HFF-Myc (cell line): ENCODE results near the gene LMTK3.
"Not testable (repeated sequence)": the region's sequence is repeated elsewhere in the genome, so short reads cannot be mapped to it uniquely, and the experiment has no call there.

ENCODE experiments used
- DNase-seq: peaks from one replicate; pipeline ENCODE4 v3.0.0-alpha.2; 2011; ENCODE audit warnings: low read depth; ENCODE audit errors: extremely low read depth
- H3K4me3 ChIP-seq: replicated peaks from 2 replicates; pipeline ENCODE4 v1.5.1; 2011; ENCODE audit warnings: low read depth, mild to moderate bottlenecking, control low read depth, low read length
- TF ChIP-seq, protein P1 (sequence below): IDR thresholded peaks from 2 replicates; pipeline ENCODE4 v1.5.1; 2012; ENCODE audit warnings: mild to moderate bottlenecking, low read depth, low read length, control low read depth; ENCODE audit errors: missing control alignments

Gene LMTK3

DNA sequence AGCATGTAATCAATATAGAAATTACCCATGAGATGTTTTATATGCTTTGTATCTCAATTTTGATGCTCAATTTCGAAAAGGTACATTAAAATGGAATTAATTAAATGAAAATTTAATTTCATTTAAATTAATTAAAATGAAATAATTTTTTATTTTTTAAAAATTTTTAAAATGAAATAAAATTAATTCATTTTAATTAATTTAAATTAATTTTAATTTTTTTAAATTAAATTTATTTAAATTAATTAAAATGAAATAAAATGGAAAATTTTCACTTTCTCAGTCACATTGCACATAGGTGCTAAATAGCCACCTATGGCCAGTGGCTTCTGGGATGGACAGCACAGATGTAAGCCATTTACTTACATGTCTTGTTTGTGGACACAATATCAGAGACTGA, 36.1 kb upstream of the LMTK3 start:
- TF ChIP-seq, protein P1, sequence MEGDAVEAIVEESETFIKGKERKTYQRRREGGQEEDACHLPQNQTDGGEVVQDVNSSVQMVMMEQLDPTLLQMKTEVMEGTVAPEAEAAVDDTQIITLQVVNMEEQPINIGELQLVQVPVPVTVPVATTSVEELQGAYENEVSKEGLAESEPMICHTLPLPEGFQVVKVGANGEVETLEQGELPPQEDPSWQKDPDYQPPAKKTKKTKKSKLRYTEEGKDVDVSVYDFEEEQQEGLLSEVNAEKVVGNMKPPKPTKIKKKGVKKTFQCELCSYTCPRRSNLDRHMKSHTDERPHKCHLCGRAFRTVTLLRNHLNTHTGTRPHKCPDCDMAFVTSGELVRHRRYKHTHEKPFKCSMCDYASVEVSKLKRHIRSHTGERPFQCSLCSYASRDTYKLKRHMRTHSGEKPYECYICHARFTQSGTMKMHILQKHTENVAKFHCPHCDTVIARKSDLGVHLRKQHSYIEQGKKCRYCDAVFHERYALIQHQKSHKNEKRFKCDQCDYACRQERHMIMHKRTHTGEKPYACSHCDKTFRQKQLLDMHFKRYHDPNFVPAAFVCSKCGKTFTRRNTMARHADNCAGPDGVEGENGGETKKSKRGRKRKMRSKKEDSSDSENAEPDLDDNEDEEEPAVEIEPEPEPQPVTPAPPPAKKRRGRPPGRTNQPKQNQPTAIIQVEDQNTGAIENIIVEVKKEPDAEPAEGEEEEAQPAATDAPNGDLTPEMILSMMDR: no peak
- H3K4me3 ChIP-seq: no peak overlapping the region
- no peak for DNase-seq

DNA sequence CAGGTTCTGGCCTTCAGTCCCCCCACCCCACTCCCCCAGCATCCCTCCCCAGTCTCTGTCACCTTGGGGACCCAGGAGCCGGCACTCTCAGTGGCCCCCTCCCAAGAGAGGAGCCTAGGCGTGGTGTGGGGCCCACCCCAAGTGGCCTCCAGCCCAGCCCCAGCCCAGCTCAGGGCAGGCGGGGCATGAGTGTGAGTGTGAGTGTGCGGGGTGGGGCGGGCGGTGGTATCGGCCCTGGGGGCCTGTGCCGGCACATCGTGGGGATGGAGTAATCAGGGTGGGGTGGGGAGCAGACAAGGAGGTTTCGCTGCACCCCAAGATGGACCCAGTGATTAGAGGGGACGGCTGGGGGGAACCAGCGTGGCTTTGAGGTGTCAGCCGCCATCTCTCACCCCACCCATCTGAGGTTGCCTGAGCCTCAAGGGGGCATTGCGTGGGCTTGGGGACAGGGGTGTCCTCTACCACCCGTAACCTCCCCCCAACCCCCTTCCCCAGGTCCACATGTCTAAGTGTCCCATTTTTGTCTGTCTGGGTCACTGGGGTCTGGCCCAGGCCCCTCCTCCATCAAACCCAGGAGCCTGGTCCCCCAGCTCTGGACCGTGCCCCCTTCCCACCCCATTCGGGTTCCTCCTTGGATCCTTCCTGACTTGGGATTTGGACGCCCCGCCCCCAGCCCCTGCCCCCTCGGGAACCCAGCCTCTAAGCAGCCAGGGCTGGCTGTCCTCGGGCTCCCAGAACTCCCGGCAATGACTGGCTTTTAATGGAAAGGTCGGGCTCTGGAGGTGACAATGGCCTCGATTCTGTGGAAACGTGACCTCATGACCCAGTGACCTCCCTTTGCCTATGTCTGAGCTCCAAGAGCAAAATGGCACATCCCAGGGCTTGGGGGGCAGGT, 33.5 kb upstream of the LMTK3 start:
- DNase-seq: no peak
- TF ChIP-seq, protein P1: no peak
- no peak overlapping the region for H3K4me3 ChIP-seq

DNA sequence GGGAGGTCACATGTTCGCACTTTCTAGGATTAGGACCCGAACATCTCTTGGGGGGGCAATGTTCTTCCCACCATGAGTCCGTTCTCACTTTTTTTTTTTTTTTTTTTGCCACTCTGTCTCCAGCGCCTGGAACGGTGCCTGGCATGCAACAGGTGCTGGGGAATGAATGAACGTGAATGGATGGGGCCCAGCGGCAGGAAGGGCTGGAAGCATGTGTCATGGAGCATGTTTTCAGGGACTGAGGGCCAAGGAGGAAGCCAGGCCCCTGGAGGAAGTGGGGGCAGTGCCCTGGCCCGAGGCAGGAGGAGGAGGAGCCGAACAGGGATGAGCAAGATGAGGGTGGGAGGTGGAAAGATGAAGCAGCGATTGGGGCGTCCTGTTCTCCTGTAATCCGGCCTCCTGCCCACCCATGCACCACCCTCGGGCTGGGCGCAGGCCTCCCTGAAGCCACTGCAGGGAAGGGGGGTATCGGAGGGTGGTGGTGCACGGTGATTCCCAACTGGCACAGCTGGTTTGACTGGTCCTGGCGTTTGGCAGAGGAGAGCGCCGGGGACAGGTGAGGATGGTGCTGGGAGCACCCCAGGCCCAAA, 31.6 kb upstream of the LMTK3 start:
- no peak overlapping the region for H3K4me3 ChIP-seq
- no peak for DNase-seq
- TF ChIP-seq, protein P1: no peak

DNA sequence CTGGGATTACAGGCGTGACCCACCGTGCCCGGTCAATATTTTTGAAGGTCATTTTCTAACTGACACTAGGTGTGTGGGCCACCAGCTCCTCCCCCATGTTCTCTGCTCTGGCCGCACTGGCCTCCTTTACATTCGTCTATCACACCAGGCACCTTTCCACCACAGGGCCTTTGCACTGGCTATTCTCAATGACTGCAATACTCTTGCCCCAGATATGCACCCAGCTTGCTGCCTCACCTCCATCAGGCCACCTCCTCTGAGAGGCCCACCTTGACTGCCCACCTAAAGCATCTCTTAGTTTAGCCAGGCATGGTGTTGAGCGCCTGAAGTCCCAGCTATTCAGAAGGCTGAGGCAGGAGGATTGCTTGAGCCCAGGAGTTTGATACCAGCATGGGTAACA, 30.2 kb upstream of the LMTK3 start:
- TF ChIP-seq, protein P1: no peak
- DNase-seq: no peak
- no peak overlapping the region for H3K4me3 ChIP-seq

DNA sequence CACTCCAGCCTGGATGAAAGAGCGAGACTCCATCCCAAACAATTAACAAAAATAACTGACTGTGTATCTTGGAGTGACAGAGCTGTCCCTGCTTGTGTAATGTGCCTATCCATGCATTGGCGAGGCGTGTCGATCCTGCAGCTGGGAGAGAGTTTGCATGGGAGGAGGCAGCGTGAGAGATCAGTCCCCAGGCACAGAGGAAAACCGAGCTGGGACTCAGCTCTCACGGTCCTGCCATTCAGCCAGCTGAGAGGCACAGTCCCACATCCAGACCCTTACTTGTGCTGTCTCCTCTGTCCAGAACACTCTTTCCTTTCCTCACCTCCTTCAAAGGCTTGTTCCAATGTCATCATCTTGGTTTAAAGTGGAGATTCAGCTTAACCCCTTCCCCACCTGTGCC, 28.5 kb upstream of the LMTK3 start:
- no peak for DNase-seq
- no peak overlapping the region for H3K4me3 ChIP-seq
- TF ChIP-seq, protein P1: no peak

DNA sequence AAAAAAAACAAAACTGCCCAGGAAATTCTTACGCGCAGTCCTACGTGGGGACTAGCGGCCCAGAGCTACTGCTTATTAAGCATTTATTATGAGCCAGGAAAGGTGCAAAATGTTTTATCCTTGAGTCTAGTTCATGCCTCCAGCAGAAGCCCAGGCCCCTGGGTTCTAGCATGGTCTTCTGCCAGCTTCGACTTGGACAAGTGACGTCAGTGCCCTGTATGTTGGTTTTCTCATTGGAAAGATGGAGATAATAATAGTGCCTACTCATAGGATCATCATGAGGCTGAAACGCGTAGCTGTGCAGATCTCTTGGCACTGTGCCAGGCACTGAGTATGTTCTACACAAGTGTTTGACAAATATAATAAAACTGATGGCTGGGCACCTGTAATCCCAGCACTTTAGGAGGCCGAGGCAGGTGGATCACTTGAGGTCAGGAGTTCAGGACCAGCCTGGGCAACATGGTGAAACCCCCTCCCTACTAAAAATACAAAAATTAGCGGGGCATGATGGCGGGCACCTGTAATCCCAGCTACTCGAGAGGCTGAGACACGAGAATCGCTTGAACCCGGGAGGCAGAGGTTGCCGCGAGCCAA, 28.0 kb upstream of the LMTK3 start:
- TF ChIP-seq, protein P1: no peak
- no peak for DNase-seq
- H3K4me3 ChIP-seq: no peak overlapping the region

DNA sequence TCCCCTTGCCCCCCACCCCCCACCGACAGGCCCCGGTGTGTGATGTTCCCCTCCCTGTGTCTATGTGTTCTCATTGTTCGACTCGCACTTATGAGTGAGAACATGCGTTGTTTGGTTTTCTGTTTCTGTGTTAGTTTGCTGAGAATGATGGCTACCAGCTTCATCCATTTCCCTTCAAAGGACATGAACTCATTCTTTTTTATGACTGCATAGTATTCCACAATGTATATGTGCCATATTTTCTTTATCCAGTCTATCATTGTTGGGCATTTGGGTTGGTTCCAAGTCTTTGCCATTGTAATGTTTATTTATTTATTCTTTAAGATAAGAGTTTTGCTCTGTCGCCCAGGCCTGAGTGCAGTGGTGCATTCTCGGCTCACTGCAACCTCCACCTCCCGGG, 26.4 kb upstream of the LMTK3 start:
- H3K4me3 ChIP-seq, DNase-seq: not testable (repeated sequence)
